Endothelial cell (in vitro differentiated cells): ENCODE results near the gene ZNF451. TPM values are rescaled to one million over a fixed set of nuclear protein-coding genes. Genes with fewer than 3 reads are reported as not detected.
"Not testable (repeated sequence)": the region's sequence is repeated elsewhere in the genome, so short reads cannot be mapped to it uniquely, and the experiment has no call there.

Experiments
- DNase-seq: peaks from one replicate; pipeline ENCODE4 v3.0.0; 2021; ENCODE audit warnings: low spot score
- H3K27ac Mint-ChIP-seq: one replicate; pipeline ENCODE4 v1.8.0; 2021; ENCODE audit warnings: mixed read lengths, inconsistent platforms; ENCODE audit not compliant: unreplicated experiment
- H3K27me3 Mint-ChIP-seq: one replicate; pipeline ENCODE4 v1.8.0; 2021; ENCODE audit warnings: mild to moderate bottlenecking, moderate library complexity, mixed read lengths, inconsistent platforms; ENCODE audit not compliant: unreplicated experiment
- H3K36me3 Mint-ChIP-seq: one replicate; pipeline ENCODE4 v1.8.0; 2021; ENCODE audit warnings: mild to moderate bottlenecking, low read depth, mixed read lengths, inconsistent platforms; ENCODE audit not compliant: unreplicated experiment
- H3K4me1 Mint-ChIP-seq: one replicate; pipeline ENCODE4 v1.8.0; 2021; ENCODE audit warnings: mild to moderate bottlenecking, mixed read lengths, inconsistent platforms; ENCODE audit not compliant: unreplicated experiment
- H3K4me3 Mint-ChIP-seq: one replicate; pipeline ENCODE4 v1.8.0; 2021; ENCODE audit warnings: mild to moderate bottlenecking, mixed read lengths, inconsistent platforms; ENCODE audit not compliant: unreplicated experiment
- H3K9me3 Mint-ChIP-seq: one replicate; pipeline ENCODE4 v1.8.0; 2021; ENCODE audit warnings: mixed read lengths, inconsistent platforms; ENCODE audit not compliant: unreplicated experiment
- total RNA-seq: library from RNA; stranded (reverse); fragmentation: NEBNext Ultra II Directional; extraction: Animal tissue kit (Norgen Biotek cat#: 25700); gene quantifications from one replicate; pipeline ENCODE4 v1.2.1, GENCODE V29; 2021; ENCODE audit not compliant: unreplicated experiment
- TF ChIP-seq, protein P1 (sequence below): fragments of 200-600 bp; sonication (generic); IDR thresholded peaks from one replicate; pipeline ENCODE4 v1.5.0; 2021; ENCODE audit warnings: antibody characterized with exemption; ENCODE audit not compliant: unreplicated experiment

ZNF451 gene
- total RNA-seq, 1 donor from 2014 or later, result 129 TPM

DNA sequence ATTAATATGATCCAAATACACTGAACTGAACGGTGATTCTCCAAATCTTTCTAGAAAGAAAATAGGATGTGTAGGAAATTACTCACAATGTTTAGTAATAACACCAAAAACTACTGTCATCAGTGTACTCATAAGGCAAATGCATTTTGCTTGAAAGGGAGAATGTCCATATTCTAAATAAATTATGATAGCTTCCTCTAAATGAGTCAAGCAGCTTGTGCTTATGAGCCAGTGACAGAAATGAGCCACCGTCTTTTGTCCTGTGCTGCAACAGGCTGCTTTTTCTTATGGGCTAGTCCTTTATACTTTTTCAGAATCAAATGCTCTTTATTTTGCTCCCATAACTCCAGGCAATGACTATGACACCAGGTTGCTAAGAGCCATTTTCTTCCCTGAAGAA, 4.5 kb upstream of the ZNF451 start:
- Mint-ChIP-seq H3K27ac (no peak overlapping the region), H3K4me3 (no peak overlapping the region), H3K4me1 (peaks cover 34% of the 10 kb centered on the region), H3K27me3 (peaks cover 2% of the 10 kb centered on the region), H3K9me3 (no peaks in the 10 kb centered on the region), H3K36me3 (peaks cover 10% of the 10 kb centered on the region)
- DNase-seq, result no peak
- TF ChIP-seq, protein P1, sequence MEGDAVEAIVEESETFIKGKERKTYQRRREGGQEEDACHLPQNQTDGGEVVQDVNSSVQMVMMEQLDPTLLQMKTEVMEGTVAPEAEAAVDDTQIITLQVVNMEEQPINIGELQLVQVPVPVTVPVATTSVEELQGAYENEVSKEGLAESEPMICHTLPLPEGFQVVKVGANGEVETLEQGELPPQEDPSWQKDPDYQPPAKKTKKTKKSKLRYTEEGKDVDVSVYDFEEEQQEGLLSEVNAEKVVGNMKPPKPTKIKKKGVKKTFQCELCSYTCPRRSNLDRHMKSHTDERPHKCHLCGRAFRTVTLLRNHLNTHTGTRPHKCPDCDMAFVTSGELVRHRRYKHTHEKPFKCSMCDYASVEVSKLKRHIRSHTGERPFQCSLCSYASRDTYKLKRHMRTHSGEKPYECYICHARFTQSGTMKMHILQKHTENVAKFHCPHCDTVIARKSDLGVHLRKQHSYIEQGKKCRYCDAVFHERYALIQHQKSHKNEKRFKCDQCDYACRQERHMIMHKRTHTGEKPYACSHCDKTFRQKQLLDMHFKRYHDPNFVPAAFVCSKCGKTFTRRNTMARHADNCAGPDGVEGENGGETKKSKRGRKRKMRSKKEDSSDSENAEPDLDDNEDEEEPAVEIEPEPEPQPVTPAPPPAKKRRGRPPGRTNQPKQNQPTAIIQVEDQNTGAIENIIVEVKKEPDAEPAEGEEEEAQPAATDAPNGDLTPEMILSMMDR, result no peak

DNA sequence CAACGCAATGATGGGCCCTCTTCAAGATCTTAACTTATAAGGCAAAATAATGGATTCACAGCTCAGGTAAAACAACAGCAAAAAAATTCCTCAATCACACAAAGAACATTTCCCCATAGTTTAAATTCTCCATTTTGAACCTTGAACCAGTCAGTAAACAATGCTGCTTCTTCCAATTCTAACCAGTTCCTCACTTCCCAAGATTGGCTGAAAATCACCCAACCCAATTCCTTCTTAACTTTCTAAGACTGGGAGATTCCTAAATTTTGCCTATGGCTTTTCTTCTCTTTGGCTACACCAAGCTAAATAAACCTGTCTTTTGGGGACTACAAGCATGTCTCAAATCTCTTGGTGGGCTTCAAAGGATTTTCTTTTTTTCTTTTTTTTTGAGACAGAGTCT, 3.1 kb upstream of the ZNF451 start:
- H3K27me3 Mint-ChIP-seq, result peaks cover 2% of the 10 kb centered on the region
- no peak overlapping the region for H3K27ac Mint-ChIP-seq
- H3K36me3 Mint-ChIP-seq, result peaks cover 11% of the 10 kb centered on the region
- H3K9me3 Mint-ChIP-seq, result no peaks in the 10 kb centered on the region
- TF ChIP-seq, protein P1, result no peak
- no peak for DNase-seq
- H3K4me3 Mint-ChIP-seq, result no peak overlapping the region
- H3K4me1 Mint-ChIP-seq, result peaks cover 39% of the 10 kb centered on the region

DNA sequence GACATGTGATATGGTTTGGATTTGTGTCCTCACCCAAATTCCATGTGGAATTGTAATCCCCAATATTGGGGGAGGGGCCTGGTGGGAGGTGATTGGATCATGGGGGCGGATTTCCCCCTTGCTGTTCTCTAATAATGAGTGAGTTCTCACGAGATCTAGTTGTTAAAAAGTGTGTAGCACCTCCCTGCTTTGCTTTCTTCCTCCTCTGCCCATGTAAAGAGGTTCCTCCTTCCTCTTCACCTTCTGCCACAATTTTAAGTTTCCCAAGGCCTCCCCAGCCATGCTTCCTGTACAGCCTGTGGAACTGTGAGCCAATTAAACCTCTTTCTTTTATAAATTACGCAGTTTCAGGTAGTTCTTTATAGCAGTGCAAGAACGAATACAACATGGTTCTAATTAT, 2.1 kb upstream of the ZNF451 start:
- peak overlapping the region; percentile 94 for H3K27ac Mint-ChIP-seq
- peaks cover 2% of the 10 kb centered on the region for H3K27me3 Mint-ChIP-seq
- H3K36me3 Mint-ChIP-seq, result peaks cover 16% of the 10 kb centered on the region

DNA sequence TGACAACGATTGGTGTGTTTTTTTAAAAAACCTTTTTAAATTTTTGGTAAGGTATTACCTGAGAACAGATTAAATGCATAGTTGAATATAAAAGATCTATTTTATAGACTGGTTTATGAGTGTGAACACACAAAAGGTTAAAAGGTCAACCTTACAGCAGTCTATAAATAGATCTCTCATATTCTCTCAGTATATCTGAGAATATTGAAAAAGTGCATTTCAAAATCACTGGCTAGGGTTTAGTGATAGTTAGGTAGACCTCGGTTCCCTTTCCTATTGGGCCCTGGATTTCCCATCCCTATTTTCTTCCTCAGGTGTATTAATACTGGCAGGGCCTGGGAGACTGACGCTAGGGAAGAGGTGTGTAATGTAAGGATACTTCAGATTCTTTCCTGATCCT, 723 bp upstream of the ZNF451 start:
- H3K9me3 Mint-ChIP-seq, result no peaks in the 10 kb centered on the region
- H3K27ac Mint-ChIP-seq, result peak overlapping the region; percentile 91

More for the DNA sequence above, 2.1 kb upstream of the ZNF451 start:
- Mint-ChIP-seq H3K4me3 (peak overlapping the region; percentile 75), H3K4me1 (peaks cover 36% of the 10 kb centered on the region), H3K9me3 (no peaks in the 10 kb centered on the region)
- TF ChIP-seq, protein P1, result no peak
- no peak for DNase-seq

DNA sequence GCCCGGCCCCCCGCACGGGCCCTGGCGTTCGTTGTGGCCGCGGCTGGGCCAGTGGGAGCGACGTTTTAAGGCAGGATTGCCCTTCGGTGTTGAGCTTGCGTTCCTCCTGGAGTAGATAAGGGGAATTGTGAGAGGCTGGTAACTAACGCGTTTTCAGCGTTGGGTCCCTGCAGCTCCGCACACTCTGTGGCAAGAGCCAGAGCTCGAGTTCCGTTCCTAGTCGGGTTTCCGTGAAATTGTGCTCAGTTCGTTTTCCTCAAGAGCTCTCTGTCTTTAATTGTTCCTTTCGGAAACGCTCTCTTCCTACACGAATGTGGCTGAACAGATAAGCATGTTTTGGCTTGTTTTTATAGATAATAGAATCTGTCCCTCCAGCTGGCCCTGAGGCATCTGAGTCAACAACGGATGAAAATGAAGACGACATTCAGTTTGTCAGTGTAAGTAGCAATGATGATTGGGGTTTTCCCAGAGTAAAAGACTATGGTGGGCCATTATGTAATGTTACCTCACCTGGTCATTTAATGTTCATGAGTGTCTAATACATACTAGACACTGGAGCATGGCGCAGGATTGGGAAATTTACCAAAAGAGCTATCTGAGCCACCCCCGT, 575 bp downstream of the ZNF451 start:
- Mint-ChIP-seq H3K4me1 (peaks cover 43% of the 10 kb centered on the region), H3K36me3 (peaks cover 26% of the 10 kb centered on the region)
- not testable (repeated sequence) for H3K4me3 Mint-ChIP-seq, DNase-seq, H3K9me3 Mint-ChIP-seq, H3K27me3 Mint-ChIP-seq, H3K27ac Mint-ChIP-seq

More for the DNA sequence above, 723 bp upstream of the ZNF451 start:
- TF ChIP-seq, protein P1, result no peak
- H3K4me3 Mint-ChIP-seq, result peak overlapping the region; percentile 93
- DNase-seq, result no peak
- peaks cover 2% of the 10 kb centered on the region for H3K27me3 Mint-ChIP-seq
- peaks cover 40% of the 10 kb centered on the region for H3K4me1 Mint-ChIP-seq
- peaks cover 21% of the 10 kb centered on the region for H3K36me3 Mint-ChIP-seq

DNA sequence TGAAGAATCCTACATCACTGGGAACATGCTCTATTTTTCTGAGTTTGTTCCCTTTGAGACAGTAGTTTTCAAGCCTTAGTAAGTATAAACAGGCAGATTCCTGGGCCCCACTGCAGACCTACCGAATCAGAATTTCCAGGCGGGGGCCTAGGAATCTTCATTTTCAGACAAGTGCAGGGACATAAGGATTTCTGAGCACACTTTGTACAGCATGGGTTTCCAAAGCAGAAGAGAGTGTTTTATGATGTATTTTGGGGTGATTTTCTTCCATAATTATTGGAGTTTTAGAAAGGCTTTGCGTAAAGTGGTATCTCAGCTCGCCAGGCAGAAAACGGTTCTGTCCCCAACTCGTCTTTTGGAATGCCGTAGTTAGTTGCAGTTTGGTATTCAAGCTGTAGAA, 1.4 kb downstream of the ZNF451 start:
- Mint-ChIP-seq H3K4me1 (peaks cover 43% of the 10 kb centered on the region), H3K36me3 (peaks cover 24% of the 10 kb centered on the region), H3K27ac (peak overlapping the region; percentile 72), H3K4me3 (peak overlapping the region; percentile 92)
- H3K9me3 Mint-ChIP-seq, H3K27me3 Mint-ChIP-seq, DNase-seq: not testable (repeated sequence)
